NCI-H748 treated with DMSO at 0.1 percent for 48 hours (cell line): ENCODE data around the gene ZBTB47.

Source experiments
- DNase-seq: peaks from one replicate; lab custom pipeline; 2025; lab: John Stamatoyannopoulos, UW

The ZBTB47 gene

GRCh38 chr3:42652611-42653302 lies 740 bp upstream of the ZBTB47 start:
- no peak for DNase-seq

GRCh38 chr3:42653303-42653559 lies 266 bp upstream of the ZBTB47 start:
- DNase-seq = no peak

GRCh38 chr3:42654331-42655201 lies 1.1 kb downstream of the ZBTB47 start:
- DNase-seq = no peak

GRCh38 chr3:42655331-42655888 lies 1.9 kb downstream of the ZBTB47 start:
- DNase-seq = no peak

GRCh38 chr3:42655980-42656679 lies 2.6 kb downstream of the ZBTB47 start:
- DNase-seq = no peak

GRCh38 chr3:42656680-42657610 lies 3.4 kb downstream of the ZBTB47 start:
- DNase-seq = no peak

GRCh38 chr3:42657675-42658074 lies 4.2 kb downstream of the ZBTB47 start:
- DNase-seq = no peak

GRCh38 chr3:42658091-42658770 lies 4.7 kb downstream of the ZBTB47 start:
- DNase-seq = no peak

GRCh38 chr3:42658771-42659390 lies 5.4 kb downstream of the ZBTB47 start:
- no peak for DNase-seq

- no peak for DNase-seq
Observed at GRCh38 chr3:42659451-42660130, 6.1 kb downstream of the ZBTB47 start.

- no peak for DNase-seq
Observed at GRCh38 chr3:42660131-42660715, 6.7 kb downstream of the ZBTB47 start.

- no peak for DNase-seq
Observed at GRCh38 chr3:42660898-42661297, 7.4 kb downstream of the ZBTB47 start.

- DNase-seq = no peak
Observed at GRCh38 chr3:42661593-42662022, 8.1 kb downstream of the ZBTB47 start.

- no peak for DNase-seq
Observed at GRCh38 chr3:42662037-42662812, 8.7 kb downstream of the ZBTB47 start.

- no peak for DNase-seq
Observed at GRCh38 chr3:42662813-42663535, 9.5 kb downstream of the ZBTB47 start.

- no peak for DNase-seq
Observed at GRCh38 chr3:42663581-42664437, 10.3 kb downstream of the ZBTB47 start.

GRCh38 chr3:42664438-42664803 lies 10.9 kb downstream of the ZBTB47 start:
- DNase-seq = no peak
